Measurements from ENCODE around the gene SORCS1. TPM values are rescaled to one million over a fixed set of nuclear protein-coding genes. Genes with fewer than 3 reads are reported as not detected.

The SORCS1 gene
- total and polyA plus RNA-seq, 12 donors: 0.30 to 5.5 (median 1.3) TPM

DNA sequence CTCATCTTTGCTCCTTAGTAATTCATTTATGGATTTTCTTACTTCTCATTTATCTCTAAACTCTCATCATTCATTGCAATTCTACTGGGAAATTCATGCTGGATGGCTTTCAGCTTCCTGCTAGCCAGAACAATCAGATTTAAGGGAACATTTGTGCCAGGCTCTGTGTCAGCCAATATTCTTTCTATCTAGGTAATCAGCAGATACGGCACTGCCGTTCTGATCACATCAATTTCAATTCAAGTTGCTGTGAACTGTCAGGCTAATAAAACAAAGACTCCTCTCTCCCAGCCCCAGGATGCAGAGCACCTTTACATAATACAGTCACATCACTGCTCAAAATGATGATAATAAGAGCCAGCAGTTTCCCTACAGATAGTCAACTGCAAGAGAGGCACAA is 468.3 kb downstream of the SORCS1 start:
- no peak for TF ChIP-seq CTCF (IDR thresholded peaks at IDR 0.05)
- H3K4me3 ChIP-seq: no peak overlapping the region
- DNase-seq (no peak), ATAC-seq (no peak)
- no peaks in the 10 kb centered on the region for H3K4me1 ChIP-seq
- WGBS, 2 donors: 56 to 64% methylated on average over 2 of the region's 2 CpGs
- intact Hi-C loops (cut with DNase I): no loop called here
- H3K9me3 ChIP-seq: no peaks in the 10 kb centered on the region
- no peak overlapping the region for H3K27ac ChIP-seq
- H3K36me3 ChIP-seq: no peaks in the 10 kb centered on the region
- H3K27me3 ChIP-seq: peaks cover 0 to 17% (median 0%) of the 10 kb centered on the region in 7 donors

- intact Hi-C loops (cut with DNase I): no loop called here
- TF ChIP-seq CTCF (IDR thresholded peaks at IDR 0.05): no peak
- H3K4me1 ChIP-seq: no peaks in the 10 kb centered on the region
- peaks cover 0 to 17% (median 0%) of the 10 kb centered on the region in 7 donors for H3K27me3 ChIP-seq
- H3K4me3 ChIP-seq: no peak overlapping the region
- WGBS, 2 donors: 75 to 76% methylated on average over 1 of the region's 1 CpG
- H3K9me3 ChIP-seq: no peaks in the 10 kb centered on the region
- H3K36me3 ChIP-seq: no peaks in the 10 kb centered on the region
- DNase-seq: no peak
- H3K27ac ChIP-seq: no peak overlapping the region
- ATAC-seq: no peak
Measured at GRCh38 chr10:106694696-106695095, 469.8 kb downstream of the SORCS1 start.

DNA sequence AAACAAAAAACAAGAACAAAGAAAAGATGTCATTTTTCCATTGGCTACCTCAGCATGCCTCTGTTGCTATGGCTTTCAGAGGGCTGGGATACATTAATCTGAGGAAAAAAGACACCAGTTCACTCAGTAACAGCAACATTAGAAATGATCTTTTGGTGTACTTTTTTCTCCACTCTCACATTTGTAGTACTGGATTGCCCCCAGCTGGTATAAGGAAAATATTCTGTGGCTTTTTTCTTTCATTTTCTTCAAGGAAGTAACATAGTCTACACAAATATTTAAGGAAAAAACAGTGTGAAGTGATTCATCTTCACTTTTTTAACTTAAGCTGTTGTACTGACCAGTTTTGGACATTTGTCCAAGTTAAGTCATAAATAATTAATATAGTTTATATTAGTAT is 482.3 kb downstream of the SORCS1 start:
- intact Hi-C loops (cut with DNase I): loop anchor here in 6 of 10 donors (2.0 to 10.0 kb wide), 4 partner anchors 45 to 57 kb away; no protein-coding TSS in a partner anchor
- Histone ChIP-seq H3K9me3 (peaks cover 0 to 4% (median 0%) of the 10 kb centered on the region in 11 donors), H3K4me3 (no peak overlapping the region), H3K27me3 (no peaks in the 10 kb centered on the region), H3K36me3 (no peaks in the 10 kb centered on the region), H3K4me1 (peaks cover 0 to 7% (median 0%) of the 10 kb centered on the region in 9 donors), H3K27ac (no peak overlapping the region)
- ATAC-seq (no peak), DNase-seq (no peak)
- TF ChIP-seq CTCF (IDR thresholded peaks at IDR 0.05): peak in 6 of 9 donors; percentile 6 to 48 (median 40)

- TF ChIP-seq CTCF (IDR thresholded peaks at IDR 0.05): no peak
- Histone ChIP-seq H3K4me1 (peaks cover 0 to 7% (median 0%) of the 10 kb centered on the region in 9 donors), H3K4me3 (no peak overlapping the region), H3K27me3 (no peaks in the 10 kb centered on the region), H3K27ac (no peak overlapping the region), H3K9me3 (peaks cover 0 to 17% (median 0%) of the 10 kb centered on the region in 11 donors), H3K36me3 (no peaks in the 10 kb centered on the region)
- WGBS, 2 donors: 68 to 76% methylated on average over 2 of the region's 2 CpGs
- ATAC-seq: no peak
- DNase-seq: no peak
- intact Hi-C loops (cut with DNase I): loop anchor here in 4 of 10 donors (2.0 to 10.0 kb wide), 4 partner anchors 43 to 55 kb away; no protein-coding TSS in a partner anchor
Measured at GRCh38 chr10:106680061-106680460, 484.4 kb downstream of the SORCS1 start.
